ENCODE results near the gene LHX8.

DNA sequence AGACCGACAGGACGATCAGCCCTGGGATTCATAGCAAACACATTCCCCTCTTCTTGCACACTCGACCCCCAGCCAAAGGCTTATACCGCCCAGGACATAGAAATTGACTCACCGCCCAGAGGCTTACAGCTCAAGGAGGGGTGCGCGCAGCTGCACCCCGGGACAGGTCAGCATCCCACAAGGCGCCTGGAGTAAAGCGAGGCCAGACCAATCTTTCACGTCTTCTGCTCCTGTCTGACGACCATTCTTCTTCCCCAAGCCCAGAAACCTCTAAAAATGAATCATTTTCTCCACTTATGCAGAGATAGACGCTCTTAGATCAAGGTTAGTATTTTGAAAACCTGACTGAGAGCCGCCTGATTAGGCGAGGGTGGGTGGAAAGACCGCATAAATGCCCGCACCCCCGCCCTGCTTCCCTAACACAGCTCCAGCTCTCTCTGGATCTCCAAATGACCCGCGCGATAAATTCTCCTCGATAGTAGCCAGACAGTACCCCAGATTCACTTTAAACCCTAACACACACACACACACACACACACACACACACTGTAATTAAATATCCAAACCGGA is 1.9 kb upstream of the LHX8 start:
- TF ChIP-seq CTCF (IDR thresholded peaks at IDR 0.05 in 8 of 11, conservative IDR thresholded peaks at IDR 0.05 in 3 of 11) (no peak), POLR2AphosphoS5 (IDR thresholded peaks at IDR 0.05) (no peak)

Data from spleen (tissue), 7 donors.